Measurements from ENCODE around the gene AP1G2. TPM values are rescaled to one million over a fixed set of nuclear protein-coding genes. Genes with fewer than 3 reads are reported as not detected.

The AP1G2 gene
- polyA plus RNA-seq, 1 donor from 2014 or later: 127 TPM

- H3K4me3 ChIP-seq (ENCODE audit: low read length): no peak overlapping the region
- H3K27me3 ChIP-seq (ENCODE audit: insufficient read depth, low read depth, low read length): no peaks in the 10 kb centered on the region
- no peaks in the 10 kb centered on the region for H3F3A ChIP-seq (ENCODE audit: insufficient read depth, low read length, poor library complexity, severe bottlenecking)
- H3K9me3 ChIP-seq (ENCODE audit: low read length): no peaks in the 10 kb centered on the region
- no peak overlapping the region for H3K4me2 ChIP-seq (ENCODE audit: low read length)
- no peak overlapping the region for H3K9ac ChIP-seq (ENCODE audit: low read length)
- H3K9me2 ChIP-seq (ENCODE audit: insufficient read depth, low read length): no peaks in the 10 kb centered on the region
- TF ChIP-seq REST (IDR thresholded peaks at IDR 0.05; ENCODE audit: borderline replicate concordance): no peak
- H2AFZ ChIP-seq (ENCODE audit: low read depth, low read length): no peak overlapping the region
- no peak overlapping the region for H3K27ac ChIP-seq (ENCODE audit: low read length)
- H3K79me2 ChIP-seq (replicated peaks; ENCODE audit: insufficient read depth, low read length): no peaks in the 10 kb centered on the region
- H3K36me3 ChIP-seq (ENCODE audit: insufficient read depth, low read length): no peaks in the 10 kb centered on the region
- H4K20me1 ChIP-seq (ENCODE audit: insufficient read depth): no peaks in the 10 kb centered on the region
Measured at GRCh38 chr14:23609001-23609400, 41.4 kb upstream of the AP1G2 start.

GRCh38 chr14:23608454-23608853 lies 40.9 kb upstream of the AP1G2 start:
- H3K27ac ChIP-seq (ENCODE audit: low read length): no peak overlapping the region
- TF ChIP-seq EP300 (conservative IDR thresholded peaks at IDR 0.05; ENCODE audit: poor library complexity, severe bottlenecking) (no peak), SMC3 (conservative IDR thresholded peaks at IDR 0.05; ENCODE audit: poor library complexity) (no peak), EZH2 (IDR thresholded peaks at IDR 0.05; ENCODE audit: borderline replicate concordance, insufficient read depth, low read length, poor library complexity, severe bottlenecking) (no peak), MXI1 (conservative IDR thresholded peaks at IDR 0.05; ENCODE audit: poor library complexity, severe bottlenecking) (no peak), REST (IDR thresholded peaks at IDR 0.05; ENCODE audit: borderline replicate concordance) (no peak), TAF1 (IDR thresholded peaks at IDR 0.05; ENCODE audit: low read depth) (no peak), RAD21 (conservative IDR thresholded peaks at IDR 0.05) (no peak), CTCF (IDR thresholded peaks at IDR 0.05; ENCODE audit: poor library complexity, severe bottlenecking) (no peak), POLR2AphosphoS5 (IDR thresholded peaks at IDR 0.05) (no peak)
- H4K20me1 ChIP-seq (ENCODE audit: insufficient read depth): no peaks in the 10 kb centered on the region
- H3K9me3 ChIP-seq (ENCODE audit: low read length): no peaks in the 10 kb centered on the region
- no peak overlapping the region for H3K4me3 ChIP-seq (ENCODE audit: low read length)
- H2AFZ ChIP-seq (ENCODE audit: low read depth, low read length): no peak overlapping the region
- no peak overlapping the region for H3K9ac ChIP-seq (ENCODE audit: low read length)
- H3K27me3 ChIP-seq (ENCODE audit: insufficient read depth, low read depth, low read length): no peaks in the 10 kb centered on the region
- H3K79me2 ChIP-seq (replicated peaks; ENCODE audit: insufficient read depth, low read length): no peaks in the 10 kb centered on the region
- no peaks in the 10 kb centered on the region for H3F3A ChIP-seq (ENCODE audit: insufficient read depth, low read length, poor library complexity, severe bottlenecking)
- H3K9me2 ChIP-seq (ENCODE audit: insufficient read depth, low read length): no peaks in the 10 kb centered on the region
- no peaks in the 10 kb centered on the region for H3K36me3 ChIP-seq (ENCODE audit: insufficient read depth, low read length)
- H3K4me2 ChIP-seq (ENCODE audit: low read length): no peak overlapping the region
